ENCODE results near the gene ABCB9. TPM values are rescaled to one million over a fixed set of nuclear protein-coding genes. Genes with fewer than 3 reads are reported as not detected.
A peak's percentile ranks its signal among the peaks of the same experiment; 100 is the strongest.

Gene ABCB9
- total RNA-seq, 1 experiment from 2014 or later = 20.9 TPM

DNA sequence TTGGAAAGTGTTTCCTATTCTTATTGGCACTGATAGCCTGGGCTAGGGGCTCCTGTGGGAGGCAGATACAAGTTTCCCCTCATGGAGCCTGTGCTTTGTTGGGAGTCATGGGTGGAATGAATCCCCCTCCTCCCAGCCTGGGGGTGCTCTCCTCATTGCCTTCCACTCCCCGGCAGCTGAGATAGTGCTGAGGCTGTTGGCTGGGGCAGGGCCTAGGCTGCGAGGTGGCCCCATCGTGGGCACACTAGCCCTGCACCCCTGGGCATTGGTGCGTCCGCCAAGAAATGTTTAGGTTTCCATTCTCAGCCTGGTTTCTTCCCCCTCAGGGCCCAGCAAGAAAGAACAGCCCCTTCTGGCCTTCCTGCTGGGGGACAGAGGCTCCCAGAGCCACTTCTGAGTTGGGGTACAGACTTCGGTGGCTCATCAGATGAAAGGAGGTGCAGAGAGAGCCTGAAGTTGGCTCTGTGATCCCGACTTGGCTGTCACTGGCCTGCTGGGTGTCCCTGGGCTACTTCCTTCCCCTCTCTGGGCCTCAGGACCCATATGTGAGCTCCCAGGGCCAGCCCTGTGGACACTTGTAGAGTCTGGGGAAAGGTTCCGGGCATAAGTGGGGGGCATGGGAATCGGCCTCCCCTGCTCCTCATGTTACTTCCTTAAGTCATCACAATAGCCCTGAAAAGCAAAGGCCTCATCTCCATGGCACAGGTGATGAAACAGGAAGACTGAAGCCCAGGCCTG lies 11.6 kb upstream of the ABCB9 start:
- no TSS peak for BruUV-seq (replicated peaks)
- intact Hi-C loops (cut with micrococcal nuclease) = no loop called here
- Histone ChIP-seq H3K79me2 (ENCODE audit: low read length) (peaks cover 67% of the 10 kb centered on the region), H3K4me2 (ENCODE audit: low read length) (no peak overlapping the region), H3K27ac (ENCODE audit: low read length) (no peak overlapping the region), H2AFZ (ENCODE audit: low read length) (no peak overlapping the region), H3F3A (ENCODE audit: low read length, unreplicated experiment) (no peaks in the 10 kb centered on the region), H3K36me3 (ENCODE audit: low read depth, low read length) (peaks cover under 1% of the 10 kb centered on the region; the same call in 1 of the 2 replicates), H3K9ac (ENCODE audit: low read length) (no peak overlapping the region), H4K20me1 (ENCODE audit: low read length) (no peaks in the 10 kb centered on the region), H3K9me3 (ENCODE audit: low read length) (no peaks in the 10 kb centered on the region), H3K27me3 (ENCODE audit: low read length) (no peaks in the 10 kb centered on the region), H3K4me1 (ENCODE audit: insufficient read depth, low read length) (peaks cover 30% of the 10 kb centered on the region), H3K9me2 (replicated peaks; ENCODE audit: low read length) (no peaks in the 10 kb centered on the region), H3K4me3 (ENCODE audit: low read length) (no peak overlapping the region)
- TF ChIP-seq, protein P1, sequence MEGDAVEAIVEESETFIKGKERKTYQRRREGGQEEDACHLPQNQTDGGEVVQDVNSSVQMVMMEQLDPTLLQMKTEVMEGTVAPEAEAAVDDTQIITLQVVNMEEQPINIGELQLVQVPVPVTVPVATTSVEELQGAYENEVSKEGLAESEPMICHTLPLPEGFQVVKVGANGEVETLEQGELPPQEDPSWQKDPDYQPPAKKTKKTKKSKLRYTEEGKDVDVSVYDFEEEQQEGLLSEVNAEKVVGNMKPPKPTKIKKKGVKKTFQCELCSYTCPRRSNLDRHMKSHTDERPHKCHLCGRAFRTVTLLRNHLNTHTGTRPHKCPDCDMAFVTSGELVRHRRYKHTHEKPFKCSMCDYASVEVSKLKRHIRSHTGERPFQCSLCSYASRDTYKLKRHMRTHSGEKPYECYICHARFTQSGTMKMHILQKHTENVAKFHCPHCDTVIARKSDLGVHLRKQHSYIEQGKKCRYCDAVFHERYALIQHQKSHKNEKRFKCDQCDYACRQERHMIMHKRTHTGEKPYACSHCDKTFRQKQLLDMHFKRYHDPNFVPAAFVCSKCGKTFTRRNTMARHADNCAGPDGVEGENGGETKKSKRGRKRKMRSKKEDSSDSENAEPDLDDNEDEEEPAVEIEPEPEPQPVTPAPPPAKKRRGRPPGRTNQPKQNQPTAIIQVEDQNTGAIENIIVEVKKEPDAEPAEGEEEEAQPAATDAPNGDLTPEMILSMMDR (conservative IDR thresholded peaks at IDR 0.05; ENCODE audit: low read depth, low read length) = no peak
- no peak for TF ChIP-seq EZH2 (IDR thresholded peaks at IDR 0.05; ENCODE audit: low read length, unreplicated experiment)
- TF ChIP-seq EZH2phosphoT487 (IDR thresholded peaks at IDR 0.05; ENCODE audit: borderline replicate concordance, low read length) = no peak
- POLR2A ChIA-PET (ENCODE audit: unreplicated experiment) = no interaction called here
- no peak for DNase-seq
- CTCF ChIA-PET = no interaction called here
- no peak for ATAC-seq

DNA sequence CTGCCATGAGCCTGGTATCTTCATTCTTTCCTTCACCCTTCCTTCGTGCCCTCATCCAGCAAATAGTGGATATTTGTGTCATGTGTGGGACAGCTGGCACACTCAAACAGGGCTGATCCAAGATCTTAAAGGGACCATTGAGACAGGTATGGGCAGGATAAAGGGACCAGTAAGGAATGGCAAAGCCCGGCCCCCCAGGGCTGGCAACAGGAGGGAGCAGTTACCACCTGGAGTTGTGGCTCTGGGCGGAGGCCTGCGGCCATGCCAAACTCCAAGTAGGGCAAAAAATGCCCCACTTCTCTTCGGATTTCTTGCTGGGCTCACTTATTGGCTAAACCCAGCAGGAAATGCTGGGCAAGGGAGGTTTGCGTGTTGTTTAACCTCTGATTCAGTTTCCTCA lies 10.9 kb upstream of the ABCB9 start:
- CTCF ChIA-PET = no interaction called here
- H3K4me3 ChIP-seq (ENCODE audit: low read length) = no peak overlapping the region
- no peak overlapping the region for H3K27ac ChIP-seq (ENCODE audit: low read length)
- no peaks in the 10 kb centered on the region for H3K9me2 ChIP-seq (replicated peaks; ENCODE audit: low read length)
- H3K27me3 ChIP-seq (ENCODE audit: low read length) = no peaks in the 10 kb centered on the region
- TF ChIP-seq EZH2phosphoT487 (IDR thresholded peaks at IDR 0.05; ENCODE audit: borderline replicate concordance, low read length) (no peak), EZH2 (IDR thresholded peaks at IDR 0.05; ENCODE audit: low read length, unreplicated experiment) (no peak)
- TF ChIP-seq, protein P1 (conservative IDR thresholded peaks at IDR 0.05; ENCODE audit: low read depth, low read length) = no peak
- H3K4me2 ChIP-seq (ENCODE audit: low read length) = no peak overlapping the region
- no peaks in the 10 kb centered on the region for H3K36me3 ChIP-seq (ENCODE audit: low read depth, low read length)
- H3K4me1 ChIP-seq (ENCODE audit: insufficient read depth, low read length) = peaks cover 26% of the 10 kb centered on the region
- H3K9ac ChIP-seq (ENCODE audit: low read length) = no peak overlapping the region
- ATAC-seq (no peak), DNase-seq (no peak)
- H4K20me1 ChIP-seq (ENCODE audit: low read length) = no peaks in the 10 kb centered on the region
- no peaks in the 10 kb centered on the region for H3K9me3 ChIP-seq (ENCODE audit: low read length)
- H2AFZ ChIP-seq (ENCODE audit: low read length) = no peak overlapping the region
- BruUV-seq (replicated peaks) = no TSS peak
- H3F3A ChIP-seq (ENCODE audit: low read length, unreplicated experiment) = no peaks in the 10 kb centered on the region
- intact Hi-C loops (cut with micrococcal nuclease) = no loop called here
- H3K79me2 ChIP-seq (ENCODE audit: low read length) = peaks cover 60% of the 10 kb centered on the region
- POLR2A ChIA-PET (ENCODE audit: unreplicated experiment) = no interaction called here

DNA sequence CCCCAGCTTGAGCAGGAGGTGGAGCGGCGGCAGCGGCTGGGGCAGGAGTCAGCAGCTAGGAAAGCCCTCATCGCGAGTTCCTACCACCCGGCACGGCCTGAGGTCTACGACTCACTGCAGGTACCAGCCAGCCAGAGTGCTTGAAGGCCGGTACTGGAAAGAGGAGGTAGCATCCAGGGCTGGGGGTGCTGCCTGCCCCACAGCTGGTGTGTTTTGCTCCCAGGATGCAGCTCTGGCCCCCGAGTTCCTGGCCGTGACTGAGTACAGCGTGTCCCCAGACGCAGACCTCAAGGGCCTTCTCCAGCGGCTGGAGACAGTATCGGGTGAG lies 10.3 kb upstream of the ABCB9 start:
- TF ChIP-seq EZH2phosphoT487 (IDR thresholded peaks at IDR 0.05; ENCODE audit: borderline replicate concordance, low read length) (no peak), EZH2 (IDR thresholded peaks at IDR 0.05; ENCODE audit: low read length, unreplicated experiment) (no peak)
- TF ChIP-seq, protein P1 (conservative IDR thresholded peaks at IDR 0.05; ENCODE audit: low read depth, low read length) = no peak
- POLR2A ChIA-PET (ENCODE audit: unreplicated experiment) = no interaction called here
- Histone ChIP-seq H3K79me2 (ENCODE audit: low read length) (peaks cover 55% of the 10 kb centered on the region), H3F3A (ENCODE audit: low read length, unreplicated experiment) (no peaks in the 10 kb centered on the region), H3K9ac (ENCODE audit: low read length) (no peak overlapping the region), H3K36me3 (ENCODE audit: low read depth, low read length) (no peaks in the 10 kb centered on the region), H4K20me1 (ENCODE audit: low read length) (no peaks in the 10 kb centered on the region), H3K4me3 (ENCODE audit: low read length) (peak overlapping the region; percentile 96; the same call in 1 of the 2 replicates), H3K4me1 (ENCODE audit: insufficient read depth, low read length) (peaks cover 21% of the 10 kb centered on the region), H3K9me3 (ENCODE audit: low read length) (no peaks in the 10 kb centered on the region), H3K4me2 (ENCODE audit: low read length) (peak overlapping the region; percentile 87), H3K9me2 (replicated peaks; ENCODE audit: low read length) (no peaks in the 10 kb centered on the region), H2AFZ (ENCODE audit: low read length) (no peak overlapping the region), H3K27ac (ENCODE audit: low read length) (no peak overlapping the region), H3K27me3 (ENCODE audit: low read length) (no peaks in the 10 kb centered on the region)
- ATAC-seq (no peak), DNase-seq (no peak)
- BruUV-seq (replicated peaks) = no TSS peak
- CTCF ChIA-PET = interaction anchor here (1.6 kb wide), 1 partner anchor 261 kb away, joined by 6 read pairs; no protein-coding TSS in a partner anchor
- intact Hi-C loops (cut with micrococcal nuclease) = no loop called here
